DMS114 treated with DMSO at 0.1 percent for 48 hours (cell line): ENCODE results near the gene UBE2F.

Source experiments
- DNase-seq: peaks from one replicate; lab custom pipeline; 2025; ENCODE audit not compliant: unreplicated experiment; lab: John Stamatoyannopoulos, UW

The UBE2F gene

DNA sequence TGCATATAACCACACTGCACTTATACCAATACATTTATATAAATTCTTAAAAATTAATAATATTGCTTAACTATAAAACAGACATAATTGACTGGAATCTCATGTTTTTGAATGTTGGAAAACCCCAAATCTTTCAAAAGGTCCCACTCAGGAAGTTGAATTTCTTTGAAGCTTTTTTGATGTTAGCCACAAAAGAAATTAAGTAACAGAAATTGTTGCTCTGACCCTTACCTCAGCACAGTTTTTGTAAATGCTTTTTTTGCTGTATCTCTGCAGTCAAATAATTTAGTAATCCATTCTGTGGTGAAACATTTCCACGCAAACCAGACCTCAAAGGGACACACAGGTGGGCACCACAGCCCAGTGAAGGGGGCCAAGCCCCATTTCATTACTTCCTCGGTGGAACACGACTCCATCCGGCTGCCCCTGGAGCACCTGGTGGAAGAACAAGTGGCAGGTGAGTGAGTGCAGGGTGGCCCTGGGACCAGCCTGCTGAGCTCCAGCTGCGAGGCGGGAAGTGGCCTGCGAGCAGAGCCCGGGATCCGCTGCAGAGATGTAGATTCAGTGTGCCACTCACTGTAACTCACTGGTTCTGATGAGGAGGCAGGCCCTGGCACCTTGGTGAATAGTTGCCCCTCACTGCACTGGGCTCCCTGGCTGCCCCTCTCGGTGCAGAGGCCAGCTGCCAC lies 102.4 kb downstream of the UBE2F start:
- DNase-seq = no peak

DNA sequence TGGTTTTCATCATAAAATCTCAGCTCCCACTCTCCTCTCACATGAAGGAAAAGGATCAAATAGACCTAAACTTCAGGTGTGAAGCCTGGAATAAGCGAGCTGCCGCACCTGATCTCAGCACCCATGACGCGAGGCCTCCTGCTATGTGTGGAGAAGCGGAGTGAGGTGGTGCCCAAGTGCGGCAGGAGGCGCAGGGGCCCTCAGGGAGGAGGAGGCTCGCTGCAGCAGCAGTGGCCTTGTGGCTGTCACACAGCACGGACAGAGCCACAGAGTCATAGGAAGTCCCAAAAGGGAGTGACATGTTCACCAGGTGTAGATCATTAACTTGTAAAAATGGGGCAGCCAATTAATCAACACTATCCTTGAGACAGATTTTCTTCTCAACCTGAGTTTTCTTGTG lies 103.1 kb downstream of the UBE2F start:
- DNase-seq = no peak

DNA sequence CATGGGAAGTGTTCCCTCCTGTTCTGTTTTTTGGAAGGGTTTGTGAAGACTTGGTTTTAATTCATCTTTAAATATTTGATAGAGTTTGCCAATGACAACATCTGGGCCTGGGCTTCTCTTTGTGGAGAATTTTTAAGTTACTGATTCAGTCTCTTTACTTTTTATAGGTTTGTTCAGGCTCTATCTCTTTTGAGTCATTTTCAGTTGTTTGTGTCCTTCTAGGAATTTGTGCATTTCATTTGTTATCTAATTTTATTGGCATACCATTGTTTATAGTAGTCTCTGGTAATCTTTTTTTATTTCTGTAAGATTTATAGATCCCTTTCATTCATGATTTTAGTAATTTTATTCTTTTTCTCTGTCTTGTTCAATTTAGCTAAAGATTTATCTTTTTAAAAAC lies 108.6 kb downstream of the UBE2F start:
- DNase-seq = no peak

DNA sequence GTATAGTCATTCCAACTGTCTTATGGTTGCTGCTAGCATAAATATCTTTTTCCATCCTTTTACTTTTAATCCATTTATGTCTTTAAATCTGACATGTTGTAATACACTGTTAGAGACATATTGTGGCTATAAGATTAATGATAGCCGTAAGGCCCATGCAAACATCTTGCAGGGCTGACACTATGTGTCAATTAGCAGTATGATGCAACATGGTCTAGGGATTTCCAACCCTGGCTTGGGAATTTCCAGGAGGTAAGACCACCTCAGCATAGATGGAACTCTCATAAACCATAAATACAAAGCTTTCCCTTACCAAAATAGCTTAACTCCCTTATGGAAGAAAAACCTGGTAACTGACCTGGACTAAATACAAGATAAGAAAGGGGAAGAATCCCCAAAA lies 110.5 kb downstream of the UBE2F start:
- DNase-seq = no peak

DNA sequence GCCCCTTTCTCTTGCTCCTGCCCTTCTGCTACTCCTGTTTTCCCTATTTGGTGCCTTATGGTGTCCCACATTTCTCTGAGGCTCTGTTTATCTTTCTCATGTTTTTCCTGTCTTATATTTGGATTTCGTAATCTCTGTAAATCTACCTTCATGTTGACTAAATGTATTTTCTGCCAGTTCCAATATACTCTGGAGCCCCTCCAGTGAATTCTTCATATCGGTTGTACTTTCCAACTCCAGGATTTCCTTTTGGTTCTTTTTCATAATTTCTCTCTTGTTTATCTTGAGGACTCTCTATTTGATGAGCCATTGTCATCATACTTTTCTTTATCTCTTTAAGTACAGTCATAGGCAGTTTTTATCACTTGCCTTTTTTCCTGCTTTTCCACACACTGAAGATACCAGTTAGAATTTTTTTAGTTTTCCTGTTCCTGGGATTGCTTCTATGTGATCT lies 113.1 kb downstream of the UBE2F start:
- DNase-seq = no peak

DNA sequence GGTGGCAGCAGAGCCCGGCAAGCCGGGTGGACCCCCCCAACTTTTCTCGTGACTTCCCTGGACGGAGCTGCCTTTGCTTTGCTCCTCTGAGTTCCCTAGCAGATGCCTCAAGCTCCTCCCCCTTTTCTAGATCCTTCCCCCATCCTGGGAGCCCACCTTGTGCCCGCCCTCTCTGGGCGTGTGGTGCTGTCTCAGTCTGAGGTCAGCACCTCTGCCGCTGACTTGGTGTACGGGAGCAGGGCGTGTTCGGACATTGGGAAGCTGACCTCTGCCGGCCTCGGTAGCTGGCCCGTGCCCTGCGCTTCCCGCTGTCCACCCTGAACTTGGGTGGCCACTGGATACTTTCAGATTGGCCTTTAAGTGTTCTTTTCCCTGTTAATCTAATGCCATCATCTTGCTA lies 113.7 kb downstream of the UBE2F start:
- DNase-seq = no peak

DNA sequence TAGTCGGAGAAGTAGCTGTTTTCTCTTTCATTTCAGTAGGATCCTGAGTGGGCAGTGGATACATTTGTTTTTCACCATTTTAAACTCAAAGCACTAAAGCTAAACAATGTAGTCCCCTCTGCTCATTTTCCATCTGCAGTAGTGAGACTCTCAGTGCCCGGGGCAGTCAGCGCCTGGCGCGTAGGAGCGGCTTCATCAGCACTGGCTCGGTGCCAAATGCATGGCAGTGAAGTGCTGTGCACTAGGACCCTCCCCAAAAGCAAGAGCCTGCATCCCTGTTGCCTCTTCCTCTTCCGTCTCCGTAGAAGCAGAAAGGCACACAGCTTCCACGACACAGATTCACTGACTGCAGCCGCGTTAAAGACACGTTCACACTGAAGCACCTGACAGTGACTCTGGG lies 114.3 kb downstream of the UBE2F start:
- DNase-seq = no peak

DNA sequence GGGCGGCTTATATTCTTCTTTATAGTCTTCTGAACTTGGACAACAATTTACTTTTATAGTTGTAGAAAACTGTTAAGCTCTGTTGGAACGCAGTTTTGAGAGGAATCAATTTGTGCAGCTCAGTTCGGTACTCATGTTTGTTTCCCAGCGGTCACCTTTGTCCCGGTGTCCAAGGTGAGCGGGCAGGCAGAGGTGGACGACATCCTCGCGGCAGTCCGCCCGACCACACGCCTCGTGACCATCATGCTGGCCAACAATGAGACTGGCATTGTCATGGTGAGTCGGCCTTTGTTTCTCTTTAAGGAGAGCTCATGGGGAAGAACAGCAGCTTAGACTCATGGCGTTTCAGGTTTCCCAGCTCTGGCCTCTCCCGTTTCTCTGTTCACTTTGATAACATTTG lies 114.7 kb downstream of the UBE2F start:
- DNase-seq = no peak

DNA sequence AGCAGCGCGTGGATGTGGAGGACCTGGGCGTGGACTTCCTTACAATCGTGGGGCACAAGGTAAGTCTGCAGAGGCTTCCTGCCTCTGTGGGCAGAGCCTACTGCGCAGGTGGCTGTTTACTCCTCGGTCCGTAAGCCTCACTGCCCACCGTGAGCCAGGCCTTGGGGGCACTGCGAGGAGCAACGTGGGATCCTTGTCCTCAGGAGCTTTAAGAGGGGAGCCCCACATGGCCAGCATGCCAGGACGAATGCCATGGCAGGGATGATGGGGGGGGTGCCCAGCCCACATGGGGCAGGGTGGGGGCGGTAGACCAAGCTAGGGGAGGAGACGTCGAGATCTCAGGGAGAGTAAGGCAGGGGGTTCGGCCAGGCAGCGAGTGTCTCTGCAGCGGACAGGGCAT lies 115.3 kb downstream of the UBE2F start:
- DNase-seq = no peak

DNA sequence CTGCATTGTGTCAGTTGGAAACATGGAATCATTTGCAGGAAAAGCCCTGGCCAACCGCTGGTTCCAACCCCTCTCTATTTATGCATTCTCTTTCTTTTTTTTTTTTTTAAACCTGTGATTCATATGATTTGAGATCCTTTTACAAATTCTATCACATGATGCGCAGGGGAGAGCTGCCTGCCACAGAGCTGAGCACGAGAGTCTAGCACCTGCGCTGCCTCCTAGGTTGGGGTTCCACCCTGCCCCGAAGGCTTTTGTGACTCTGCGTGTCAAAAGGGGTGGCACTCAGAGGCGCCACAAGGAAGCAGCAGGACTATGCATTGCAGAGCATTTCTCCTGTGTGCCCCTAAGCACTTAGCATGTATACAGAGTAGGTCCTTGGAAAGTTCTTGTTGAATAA lies 116.0 kb downstream of the UBE2F start:
- no peak for DNase-seq

DNA sequence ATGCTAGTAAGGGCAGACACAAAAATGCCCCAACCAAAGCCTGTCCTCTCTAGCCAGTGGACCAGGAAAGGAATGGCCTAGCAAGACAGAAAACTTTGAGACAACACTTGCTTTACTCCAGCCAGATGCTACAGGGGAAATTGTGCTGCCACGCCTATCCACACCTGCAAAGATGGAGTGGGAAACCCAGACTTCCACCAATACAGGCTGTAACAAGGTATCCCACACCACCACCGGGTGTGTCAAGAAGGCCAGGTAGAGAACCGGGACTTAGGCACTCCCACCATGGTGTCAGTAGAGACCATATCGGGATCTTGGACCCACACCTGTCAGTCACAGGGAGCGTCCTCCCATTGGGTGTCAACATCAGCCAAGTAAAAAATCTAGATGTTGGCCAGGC lies 117.1 kb downstream of the UBE2F start:
- no peak for DNase-seq

DNA sequence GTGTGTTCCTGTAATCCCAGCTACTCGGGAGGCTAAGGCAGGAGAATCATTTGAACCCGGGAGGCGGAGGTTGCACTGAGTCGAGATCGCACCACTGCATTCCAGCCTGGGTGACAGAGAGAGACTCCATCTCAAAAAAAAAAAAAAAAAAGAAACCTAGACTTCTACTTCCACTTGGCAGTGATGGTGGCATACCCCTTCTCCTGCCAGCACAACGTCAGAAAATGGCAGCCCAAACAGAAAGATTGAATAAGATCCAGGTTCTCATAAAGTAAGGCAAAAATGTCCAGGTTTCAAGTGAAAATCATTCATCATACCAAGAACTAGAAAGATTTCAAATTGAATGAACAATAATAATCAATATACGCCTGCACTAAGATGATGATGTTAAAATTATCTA lies 117.9 kb downstream of the UBE2F start:
- DNase-seq = no peak

DNA sequence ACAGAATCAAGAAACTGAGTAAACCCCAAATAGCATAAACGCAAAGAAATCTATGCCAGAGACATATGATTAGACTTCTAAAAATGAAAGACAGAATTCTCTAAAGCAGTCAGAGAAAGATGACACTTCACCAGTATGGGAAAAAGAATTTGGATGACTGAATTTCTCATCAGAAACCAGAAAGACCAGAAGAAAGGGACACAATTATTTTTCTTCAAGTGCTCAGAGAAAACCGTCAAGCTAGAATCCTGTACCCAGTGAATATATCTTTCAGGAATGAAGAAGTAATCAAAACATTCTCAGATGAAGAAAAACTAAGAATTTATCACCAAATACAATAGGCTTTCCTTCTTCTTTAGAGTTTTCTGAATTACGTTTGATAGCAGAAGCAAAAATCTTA lies 119.1 kb downstream of the UBE2F start:
- no peak for DNase-seq

DNA sequence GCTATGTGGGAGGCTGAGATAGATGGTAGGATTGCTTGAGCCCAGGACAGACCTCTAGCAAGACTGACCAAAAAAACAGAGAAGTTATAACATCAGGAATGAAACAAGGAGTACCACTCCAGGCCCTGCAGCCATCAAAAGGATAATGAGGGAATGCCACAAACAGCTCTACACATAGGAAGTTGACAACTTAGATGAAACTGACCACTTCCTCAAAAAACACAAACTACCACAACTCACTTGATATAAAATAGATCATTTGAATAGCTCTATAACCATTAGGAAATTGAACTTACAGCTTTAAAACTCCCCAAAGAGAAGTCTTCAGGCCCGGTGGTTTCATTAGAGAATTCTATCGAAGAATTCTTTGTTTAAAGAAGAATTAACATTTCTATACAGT lies 120.4 kb downstream of the UBE2F start:
- DNase-seq = no peak

DNA sequence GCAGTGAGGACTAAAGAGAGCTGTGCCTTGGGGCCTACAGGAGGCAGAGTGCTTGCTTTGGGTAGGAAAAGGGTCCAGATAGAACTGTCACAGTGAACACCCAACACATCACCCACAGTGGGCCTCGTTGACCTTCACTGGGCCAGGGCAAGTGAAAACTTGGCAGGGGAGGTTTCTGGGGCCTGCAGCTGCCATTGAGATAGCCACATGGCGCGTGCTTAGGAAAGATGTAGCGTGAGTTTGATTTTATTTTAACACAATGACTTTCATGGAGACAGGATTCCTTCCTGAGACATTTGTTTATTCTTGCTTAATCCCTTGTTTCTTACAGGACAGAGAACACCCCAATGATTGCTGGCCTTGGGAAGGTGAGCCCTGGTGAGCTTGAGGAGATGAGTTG lies 124.1 kb downstream of the UBE2F start:
- no peak for DNase-seq

DNA sequence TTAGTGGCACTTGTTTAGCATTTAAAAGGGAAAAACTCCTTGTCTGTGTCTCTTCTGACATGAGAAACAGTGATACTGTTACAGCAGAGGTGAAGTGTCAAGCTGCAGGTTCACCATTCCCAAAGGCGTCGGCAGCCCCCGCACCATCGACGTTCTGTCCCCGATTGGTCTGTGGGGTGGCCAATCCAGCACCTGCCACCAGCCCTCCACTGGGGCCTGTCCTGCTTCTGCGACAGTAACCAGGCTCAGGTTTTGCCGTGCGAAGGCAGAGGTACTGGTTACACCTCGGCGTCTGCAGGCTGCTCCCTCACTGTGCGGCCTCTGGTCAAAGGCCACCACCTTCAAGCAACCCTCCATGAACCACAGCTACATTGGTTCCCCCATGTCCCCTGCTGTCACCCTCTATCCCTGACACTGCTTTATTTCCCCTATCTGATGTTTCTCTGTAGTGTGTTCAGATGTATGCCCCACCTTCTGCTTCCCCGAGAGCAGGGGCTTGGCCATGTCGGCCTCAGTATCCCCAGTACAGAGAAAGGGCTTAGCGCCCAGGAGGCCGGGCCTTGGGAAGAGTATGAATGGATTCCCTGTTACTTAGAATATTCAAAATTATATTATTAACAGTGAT lies 124.7 kb downstream of the UBE2F start:
- DNase-seq = no peak
